Measurements from ENCODE around the gene HSPA5.

The HSPA5 gene

DNA sequence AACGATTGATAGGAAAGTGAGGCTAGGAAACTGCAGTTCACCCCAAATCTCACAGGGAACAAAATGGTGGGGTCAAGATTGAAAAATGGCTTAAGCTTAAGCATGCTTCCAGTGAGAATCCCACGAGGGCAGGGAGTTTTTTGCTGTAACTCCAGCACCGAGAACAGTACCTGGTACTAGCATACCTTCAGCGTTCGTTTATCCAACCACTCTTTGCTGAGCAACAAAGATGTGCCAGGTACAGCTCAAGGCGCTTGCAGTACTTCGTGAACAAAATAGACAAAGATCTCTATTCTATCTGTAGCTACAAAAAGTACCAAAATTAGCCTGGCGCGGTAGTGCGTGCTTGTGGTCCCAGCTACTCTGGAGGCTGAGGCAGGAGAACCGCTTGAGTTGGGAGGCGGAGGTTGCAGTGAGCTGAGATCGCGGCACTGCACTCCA, 50.8 kb downstream of the HSPA5 start:
- no peak for TF ChIP-seq EZH2phosphoT487 (IDR thresholded peaks at IDR 0.05; ENCODE audit: borderline replicate concordance, low read length)
- TF ChIP-seq, protein P1, sequence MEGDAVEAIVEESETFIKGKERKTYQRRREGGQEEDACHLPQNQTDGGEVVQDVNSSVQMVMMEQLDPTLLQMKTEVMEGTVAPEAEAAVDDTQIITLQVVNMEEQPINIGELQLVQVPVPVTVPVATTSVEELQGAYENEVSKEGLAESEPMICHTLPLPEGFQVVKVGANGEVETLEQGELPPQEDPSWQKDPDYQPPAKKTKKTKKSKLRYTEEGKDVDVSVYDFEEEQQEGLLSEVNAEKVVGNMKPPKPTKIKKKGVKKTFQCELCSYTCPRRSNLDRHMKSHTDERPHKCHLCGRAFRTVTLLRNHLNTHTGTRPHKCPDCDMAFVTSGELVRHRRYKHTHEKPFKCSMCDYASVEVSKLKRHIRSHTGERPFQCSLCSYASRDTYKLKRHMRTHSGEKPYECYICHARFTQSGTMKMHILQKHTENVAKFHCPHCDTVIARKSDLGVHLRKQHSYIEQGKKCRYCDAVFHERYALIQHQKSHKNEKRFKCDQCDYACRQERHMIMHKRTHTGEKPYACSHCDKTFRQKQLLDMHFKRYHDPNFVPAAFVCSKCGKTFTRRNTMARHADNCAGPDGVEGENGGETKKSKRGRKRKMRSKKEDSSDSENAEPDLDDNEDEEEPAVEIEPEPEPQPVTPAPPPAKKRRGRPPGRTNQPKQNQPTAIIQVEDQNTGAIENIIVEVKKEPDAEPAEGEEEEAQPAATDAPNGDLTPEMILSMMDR (IDR thresholded peaks at IDR 0.05; ENCODE audit: low read depth, low read length, poor library complexity, severe bottlenecking), result no peak
- no peaks in the 10 kb centered on the region for H3K27me3 ChIP-seq (ENCODE audit: control insufficient read depth, low read length)
- H3K4me3 ChIP-seq (ENCODE audit: low read length), result peak overlapping the region; percentile 88
- no peaks in the 10 kb centered on the region for H3K9me3 ChIP-seq (ENCODE audit: control insufficient read depth, insufficient read depth, low read length)
- H4K20me1 ChIP-seq (ENCODE audit: control insufficient read depth, insufficient read depth, low read depth, low read length), result peaks cover 3% of the 10 kb centered on the region; the same call in 1 of the 2 replicates
- peaks cover 55% of the 10 kb centered on the region for H3K79me2 ChIP-seq (ENCODE audit: control insufficient read depth, low read length)
- peaks cover 12% of the 10 kb centered on the region for H3K36me3 ChIP-seq (ENCODE audit: control insufficient read depth, low read length)
- H3K27ac ChIP-seq (ENCODE audit: low read depth, low read length), result peak overlapping the region; percentile 47
- H3K4me1 ChIP-seq (ENCODE audit: control insufficient read depth, low read length), result peaks cover 34% of the 10 kb centered on the region
- no peaks in the 10 kb centered on the region for H3F3A ChIP-seq (ENCODE audit: control insufficient read depth, insufficient read depth)
- no peaks in the 10 kb centered on the region for H3K9me2 ChIP-seq (replicated peaks; ENCODE audit: control insufficient read depth, low read length)
- peak overlapping the region; percentile 86 for H3K4me2 ChIP-seq (ENCODE audit: low read length)

- no peaks in the 10 kb centered on the region for H3K27me3 ChIP-seq (ENCODE audit: control insufficient read depth, low read length)
- no peak for TF ChIP-seq EZH2phosphoT487 (IDR thresholded peaks at IDR 0.05; ENCODE audit: borderline replicate concordance, low read length)
- TF ChIP-seq, protein P1 (IDR thresholded peaks at IDR 0.05; ENCODE audit: low read depth, low read length, poor library complexity, severe bottlenecking), result peak; percentile 72
- no peaks in the 10 kb centered on the region for H3K9me3 ChIP-seq (ENCODE audit: control insufficient read depth, insufficient read depth, low read length)
- H3K4me1 ChIP-seq (ENCODE audit: control insufficient read depth, low read length), result peaks cover 27% of the 10 kb centered on the region
- H4K20me1 ChIP-seq (ENCODE audit: control insufficient read depth, insufficient read depth, low read depth, low read length), result peaks cover 3% of the 10 kb centered on the region; the same call in 1 of the 2 replicates
- H3K4me2 ChIP-seq (ENCODE audit: low read length), result peak within 1 kb of the TSS; percentile 86
- H3K79me2 ChIP-seq (ENCODE audit: control insufficient read depth, low read length), result peaks cover 62% of the 10 kb centered on the region
- H3K4me3 ChIP-seq (ENCODE audit: low read length), result peak within 1 kb of the TSS; percentile 88
- peaks cover 12% of the 10 kb centered on the region for H3K36me3 ChIP-seq (ENCODE audit: control insufficient read depth, low read length)
- H3K27ac ChIP-seq (ENCODE audit: low read depth, low read length), result peak within 1 kb of the TSS; percentile 57
- H3K9me2 ChIP-seq (replicated peaks; ENCODE audit: control insufficient read depth, low read length), result no peaks in the 10 kb centered on the region
- H3F3A ChIP-seq (ENCODE audit: control insufficient read depth, insufficient read depth), result no peaks in the 10 kb centered on the region
Measured at GRCh38 chr9:125189361-125190289, 51.5 kb downstream of the HSPA5 start, which contains the start of gene PPP6C. TSS of gene PPP6C (minus strand) at chr9:125189803. CDS start at chr9:125189718, 85 bp downstream.

DNA sequence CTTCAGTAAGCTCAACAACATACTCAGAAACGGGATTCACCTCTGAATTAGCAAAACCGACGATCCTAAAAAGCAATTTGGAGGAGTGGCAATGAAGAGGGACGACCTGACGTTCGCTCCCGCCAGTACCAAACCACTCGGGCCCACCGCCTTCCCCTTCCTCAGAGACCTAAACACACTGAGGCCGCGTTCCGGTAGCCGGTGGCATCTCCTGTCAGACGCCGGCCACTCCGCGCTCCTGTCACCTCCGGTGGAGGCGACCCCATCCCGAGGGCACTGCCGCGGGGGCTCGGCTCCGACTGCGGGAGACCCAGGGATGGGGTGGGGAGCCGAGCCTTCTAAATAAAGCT, 52.2 kb downstream of the HSPA5 start:
- peak overlapping the region; percentile 57 for H3K27ac ChIP-seq (ENCODE audit: low read depth, low read length)
- H3K4me3 ChIP-seq (ENCODE audit: low read length), result peak overlapping the region; percentile 88
- H3K9me2 ChIP-seq (replicated peaks; ENCODE audit: control insufficient read depth, low read length), result no peaks in the 10 kb centered on the region
- H3K9me3 ChIP-seq (ENCODE audit: control insufficient read depth, insufficient read depth, low read length), result no peaks in the 10 kb centered on the region
- TF ChIP-seq EZH2phosphoT487 (IDR thresholded peaks at IDR 0.05; ENCODE audit: borderline replicate concordance, low read length), result no peak
- TF ChIP-seq, protein P1 (IDR thresholded peaks at IDR 0.05; ENCODE audit: low read depth, low read length, poor library complexity, severe bottlenecking), result no peak
- peaks cover 3% of the 10 kb centered on the region; the same call in 1 of the 2 replicates for H4K20me1 ChIP-seq (ENCODE audit: control insufficient read depth, insufficient read depth, low read depth, low read length)
- H3K4me2 ChIP-seq (ENCODE audit: low read length), result peak overlapping the region; percentile 84
- H3K27me3 ChIP-seq (ENCODE audit: control insufficient read depth, low read length), result no peaks in the 10 kb centered on the region
- peaks cover 20% of the 10 kb centered on the region for H3K4me1 ChIP-seq (ENCODE audit: control insufficient read depth, low read length)
- peaks cover 69% of the 10 kb centered on the region for H3K79me2 ChIP-seq (ENCODE audit: control insufficient read depth, low read length)
- no peaks in the 10 kb centered on the region for H3F3A ChIP-seq (ENCODE audit: control insufficient read depth, insufficient read depth)
- H3K36me3 ChIP-seq (ENCODE audit: control insufficient read depth, low read length), result peaks cover 12% of the 10 kb centered on the region

Measured in DOHH2 (cell line).